ENCODE results near the gene IMPA2.

IMPA2 gene

DNA sequence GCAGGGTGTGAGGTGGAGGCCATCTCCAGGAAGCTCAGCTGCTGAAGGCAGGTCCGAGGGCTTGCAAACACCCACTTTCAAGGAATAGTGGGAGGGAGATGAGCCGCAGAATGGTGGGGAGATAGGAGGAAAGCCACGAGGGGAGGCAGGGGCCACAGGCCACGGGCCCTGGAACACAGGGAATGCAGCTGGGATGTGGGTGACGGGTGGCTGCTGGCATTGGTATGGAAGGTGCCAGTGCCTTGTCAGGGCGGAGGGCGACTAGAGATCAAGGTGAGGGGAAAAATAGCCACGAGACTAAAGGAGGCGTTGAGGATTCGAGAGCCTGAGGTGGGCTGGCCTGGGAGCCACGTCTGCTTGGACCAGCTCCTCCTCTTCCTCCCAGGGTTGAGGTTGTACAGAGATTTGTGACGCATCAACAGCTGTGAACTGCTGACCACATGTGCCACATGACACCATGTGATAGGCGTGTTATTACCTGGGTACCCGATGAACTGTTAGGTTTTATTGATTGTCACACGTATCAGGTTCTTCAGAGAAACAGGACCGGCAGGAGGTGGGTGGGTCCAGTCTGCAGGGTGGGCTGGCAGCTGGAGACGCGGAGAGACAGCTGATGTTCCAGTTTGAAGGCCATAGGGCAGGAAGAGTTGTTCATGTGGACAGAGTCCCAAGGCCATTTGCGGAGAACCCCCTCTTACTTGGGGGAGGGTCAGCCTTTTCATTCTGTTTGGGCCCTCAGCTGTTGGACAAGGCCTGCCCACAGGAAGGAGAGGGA, 9.9 kb downstream of the IMPA2 start:
- no peak for DNase-seq

DNA sequence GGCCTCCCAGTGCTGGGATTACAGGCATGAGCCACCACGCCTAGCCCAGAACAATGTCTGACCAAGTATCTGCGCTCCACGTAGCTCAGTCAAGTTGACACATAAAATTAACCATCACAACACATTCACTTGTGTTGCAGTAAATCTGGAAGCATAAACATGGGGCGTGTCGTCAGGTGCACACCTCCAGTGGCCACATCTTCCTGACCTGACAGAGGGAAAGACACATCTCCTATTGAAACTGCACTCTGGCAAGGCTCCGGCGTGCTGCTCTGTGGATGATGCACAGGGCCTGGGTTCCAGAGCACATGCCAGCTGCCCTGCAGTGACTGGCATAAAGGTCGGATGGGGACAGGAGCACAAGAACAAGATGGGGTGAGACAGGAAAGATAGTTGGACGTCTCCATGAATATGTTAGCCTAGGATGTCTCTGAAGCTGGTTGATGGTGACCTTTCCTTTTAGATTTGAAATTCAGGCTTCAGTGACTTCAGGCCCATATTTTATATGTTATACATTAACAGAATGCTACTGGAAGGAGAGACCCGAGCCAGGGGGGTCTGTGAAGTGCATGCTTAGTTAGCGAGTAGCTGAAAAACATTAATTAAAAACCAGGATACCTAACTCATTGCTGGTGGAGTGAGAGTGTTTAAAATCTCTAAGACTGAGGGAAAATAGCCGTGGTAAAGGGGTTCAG, 10.9 kb downstream of the IMPA2 start:
- no peak for DNase-seq

DNA sequence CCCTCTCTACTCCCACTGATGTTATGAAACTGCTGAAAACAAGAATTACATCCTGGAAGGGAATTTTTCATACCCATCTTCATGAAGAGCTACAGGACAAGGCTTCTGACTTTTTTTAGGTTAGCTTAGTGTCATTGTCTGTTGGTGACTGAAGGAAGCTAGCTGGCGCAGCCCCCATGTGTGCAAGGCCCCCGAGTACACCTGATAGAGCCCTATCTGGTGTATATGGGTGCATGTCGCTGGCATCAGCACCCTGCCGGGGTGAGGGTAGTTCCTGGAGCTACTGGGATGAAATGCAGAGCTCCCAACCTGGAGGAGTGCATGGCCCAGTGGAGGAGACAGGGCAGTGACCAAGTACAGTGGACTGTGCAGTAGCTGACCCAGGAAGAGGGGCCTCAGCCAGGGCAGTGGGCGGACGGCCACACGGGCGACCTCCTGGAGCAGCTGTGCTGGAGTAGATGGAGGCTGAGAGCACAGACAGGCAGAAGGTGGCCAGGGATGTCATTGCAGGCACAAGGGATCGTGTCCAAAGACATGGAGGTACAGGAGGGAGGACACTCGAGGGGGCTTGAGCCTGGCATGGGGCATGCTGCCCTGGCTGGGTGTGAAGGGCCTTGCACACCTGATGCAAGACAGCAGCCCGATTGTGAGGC, 12.1 kb downstream of the IMPA2 start:
- no peak for DNase-seq

DNA sequence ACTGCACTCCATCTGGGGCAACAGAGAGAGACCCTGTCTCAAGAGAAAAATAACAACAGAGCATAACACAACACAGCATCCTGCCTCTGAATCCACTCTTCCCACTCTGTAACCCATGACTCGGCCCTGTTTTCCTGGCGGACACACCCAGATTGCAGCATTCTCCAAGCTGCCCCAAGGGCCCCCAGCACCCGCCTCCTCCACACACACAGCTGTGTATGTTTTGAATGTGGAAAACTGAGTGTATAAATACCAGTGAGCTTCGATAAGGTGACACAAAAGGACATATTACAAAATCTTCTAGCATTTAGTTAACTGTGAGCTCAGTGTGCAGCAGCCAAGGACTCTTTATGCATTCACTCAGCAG, 13.0 kb downstream of the IMPA2 start:
- no peak for DNase-seq

DNA sequence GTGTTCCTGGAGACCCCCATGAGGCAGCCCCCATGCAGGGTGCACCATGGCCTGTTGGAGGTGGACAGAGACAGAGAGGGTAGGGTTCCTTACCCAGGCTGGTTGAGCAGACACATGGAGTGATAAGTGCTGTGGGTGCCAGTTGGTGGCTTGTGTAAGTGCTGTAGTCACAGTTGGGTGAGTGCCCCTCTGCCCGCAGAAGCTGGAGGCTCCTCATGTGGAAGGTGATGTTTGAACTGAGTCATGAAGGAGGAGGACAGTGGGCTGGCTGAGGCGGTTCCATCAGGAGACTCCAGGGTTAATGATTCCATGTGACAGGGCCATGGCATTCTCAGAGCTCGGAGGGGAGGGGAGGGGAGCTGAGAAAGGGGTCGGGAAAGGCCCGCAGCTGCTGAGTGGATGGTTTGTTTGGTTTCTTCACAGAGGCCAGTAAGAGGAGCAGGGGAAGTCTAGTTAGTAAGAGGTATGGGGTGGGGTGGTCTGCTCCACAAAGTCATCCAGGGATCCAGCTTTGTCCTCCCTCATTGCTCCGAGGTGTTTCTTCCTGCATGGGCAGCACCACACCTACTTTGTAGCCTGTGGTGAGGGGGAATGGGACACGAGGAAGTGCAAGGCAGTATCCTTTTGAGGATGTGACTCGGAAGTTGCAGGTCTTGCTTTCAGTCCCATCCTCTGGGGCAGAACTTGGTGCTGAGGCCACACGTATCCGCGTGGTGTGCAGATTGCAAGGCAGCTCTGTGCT, 13.6 kb downstream of the IMPA2 start:
- no peak for DNase-seq

DNA sequence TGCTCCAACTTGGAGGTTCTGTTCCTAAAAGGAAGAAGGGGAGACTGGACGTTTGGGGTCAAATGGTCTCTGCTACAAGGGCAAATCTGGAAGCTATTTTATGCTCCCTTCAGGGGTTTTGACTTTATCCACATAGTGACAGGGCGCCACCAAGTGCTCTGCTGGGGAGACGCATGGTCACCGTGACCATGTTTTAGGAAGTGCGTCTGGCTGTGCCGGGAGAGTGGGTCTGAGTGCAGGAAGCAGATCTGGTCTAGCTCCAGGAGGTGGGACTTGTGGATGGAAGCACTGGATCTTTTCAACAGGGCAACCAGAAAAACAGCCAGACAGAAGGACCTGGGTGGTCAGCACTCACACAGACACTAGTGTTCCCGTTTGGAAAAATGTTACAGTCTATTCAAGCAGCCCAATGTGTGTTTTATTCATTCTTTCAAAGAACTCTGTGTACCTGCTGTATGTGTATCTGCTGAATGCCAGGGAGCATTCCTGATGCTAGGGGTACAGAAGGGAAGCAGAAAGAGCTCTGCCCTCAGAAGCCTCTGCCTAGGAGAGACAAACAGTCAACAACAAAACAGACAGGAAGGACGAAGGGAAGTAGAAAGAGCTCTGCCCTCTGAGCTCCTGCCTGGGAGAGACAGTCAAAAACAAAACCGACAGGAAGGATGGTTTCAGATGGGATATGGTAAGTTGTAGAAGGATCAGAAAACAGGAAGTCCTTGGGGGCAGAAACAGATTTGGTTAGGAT, 14.3 kb downstream of the IMPA2 start:
- no peak for DNase-seq

DNA sequence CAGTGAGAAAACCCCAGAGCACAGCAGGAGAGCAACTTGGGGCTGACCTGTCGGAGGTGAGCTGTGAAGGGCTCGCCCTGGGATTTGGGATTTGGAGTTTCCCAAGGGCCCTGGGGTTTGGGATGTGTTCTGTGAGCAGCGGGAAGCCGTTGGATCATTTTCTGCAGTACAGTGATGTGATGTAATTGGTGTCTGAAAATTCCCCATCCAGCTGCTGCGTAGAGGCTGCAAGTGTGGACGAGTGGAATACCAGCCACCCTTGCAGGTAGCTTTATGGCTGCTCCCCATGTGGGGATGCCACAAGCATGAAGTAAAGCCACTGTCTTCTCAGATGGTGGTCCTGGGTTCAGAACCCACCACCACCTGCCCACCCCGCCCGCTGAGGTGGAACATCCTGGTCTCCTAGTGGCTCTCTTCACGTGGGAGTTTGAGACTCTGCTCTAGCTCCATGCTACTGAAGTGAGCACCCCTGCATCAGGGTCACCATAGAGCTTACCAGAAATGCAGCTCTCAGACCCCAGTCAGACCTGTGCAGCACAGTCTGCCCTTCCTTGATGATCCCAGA, 15.0 kb downstream of the IMPA2 start:
- DNase-seq, result no peak

DNA sequence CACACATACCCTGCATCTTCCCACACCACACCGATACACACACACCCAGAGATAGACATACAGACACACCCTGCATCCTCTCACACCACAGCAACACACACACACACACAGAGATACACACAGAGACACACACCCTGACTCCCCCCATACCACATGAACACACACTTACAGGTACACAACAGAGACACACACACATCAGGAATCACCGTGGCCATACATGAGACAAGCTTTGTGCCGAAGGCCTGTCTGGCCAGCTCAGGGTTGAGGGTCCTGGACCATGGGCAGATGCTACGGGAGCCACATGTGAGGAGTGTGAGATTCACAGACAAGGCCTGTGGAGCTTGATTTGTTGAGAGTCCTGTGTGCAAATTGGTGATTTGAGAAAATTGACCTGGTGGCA, 15.6 kb downstream of the IMPA2 start:
- DNase-seq, result no peak

DNA sequence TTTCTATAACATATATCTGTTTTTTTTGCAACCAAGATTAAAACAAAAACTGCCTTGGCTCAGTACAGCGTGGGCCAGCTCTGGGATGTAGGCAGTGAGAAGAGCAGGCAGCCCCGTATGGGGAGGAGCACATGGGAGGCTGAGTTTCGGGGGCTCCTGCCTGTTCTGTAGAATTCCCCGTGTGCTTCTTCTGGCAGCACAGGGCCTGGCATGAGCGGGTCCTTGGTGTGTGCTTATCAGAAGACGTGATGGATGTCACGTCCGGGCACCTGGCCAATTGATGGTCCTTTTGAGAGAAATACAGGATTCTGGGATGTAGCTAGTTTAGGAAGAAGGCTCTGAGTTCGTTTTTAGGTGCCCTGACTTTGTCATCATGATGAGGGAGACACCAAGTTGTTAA, 16.2 kb downstream of the IMPA2 start:
- DNase-seq, result no peak

DNA sequence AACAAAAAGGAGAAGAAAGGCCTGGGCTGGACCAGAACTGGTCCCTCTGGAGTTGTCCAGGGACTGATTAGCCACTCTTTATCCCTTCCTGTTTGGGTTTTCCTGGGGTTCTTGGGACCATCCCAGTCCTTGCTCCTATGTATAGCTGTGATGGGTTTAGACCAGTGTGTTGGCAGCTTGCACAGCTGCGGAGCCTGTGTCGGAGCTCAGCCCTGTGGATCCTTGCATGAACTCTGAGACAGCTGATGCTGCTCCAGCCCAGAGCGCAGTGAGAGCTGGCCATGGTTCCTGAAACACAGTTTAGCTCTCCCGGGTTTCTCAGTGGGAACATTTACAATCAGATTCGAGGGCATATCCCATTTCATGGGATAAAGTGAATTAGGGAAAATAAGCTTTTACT, 16.9 kb downstream of the IMPA2 start:
- no peak for DNase-seq

DNA sequence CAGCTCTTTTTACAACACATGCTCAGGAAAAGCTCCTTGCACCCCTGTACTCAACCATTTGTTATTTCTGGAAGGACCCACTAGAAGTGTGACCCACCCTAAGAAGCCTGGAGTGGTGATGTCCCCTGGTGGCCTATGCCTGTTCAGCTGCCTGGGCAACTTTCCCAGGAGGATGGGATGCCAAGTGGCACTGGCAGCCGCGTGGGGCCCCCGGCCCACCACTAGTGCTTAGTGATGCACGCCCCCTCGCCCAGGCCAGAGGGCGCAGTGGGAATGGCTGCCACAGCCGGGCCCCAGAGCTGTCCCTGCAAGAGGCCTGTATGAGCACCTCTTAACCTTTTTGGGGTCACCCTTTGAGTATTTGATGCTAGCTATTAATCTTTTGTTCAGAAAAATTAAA, 18.1 kb downstream of the IMPA2 start:
- no peak for DNase-seq

DNA sequence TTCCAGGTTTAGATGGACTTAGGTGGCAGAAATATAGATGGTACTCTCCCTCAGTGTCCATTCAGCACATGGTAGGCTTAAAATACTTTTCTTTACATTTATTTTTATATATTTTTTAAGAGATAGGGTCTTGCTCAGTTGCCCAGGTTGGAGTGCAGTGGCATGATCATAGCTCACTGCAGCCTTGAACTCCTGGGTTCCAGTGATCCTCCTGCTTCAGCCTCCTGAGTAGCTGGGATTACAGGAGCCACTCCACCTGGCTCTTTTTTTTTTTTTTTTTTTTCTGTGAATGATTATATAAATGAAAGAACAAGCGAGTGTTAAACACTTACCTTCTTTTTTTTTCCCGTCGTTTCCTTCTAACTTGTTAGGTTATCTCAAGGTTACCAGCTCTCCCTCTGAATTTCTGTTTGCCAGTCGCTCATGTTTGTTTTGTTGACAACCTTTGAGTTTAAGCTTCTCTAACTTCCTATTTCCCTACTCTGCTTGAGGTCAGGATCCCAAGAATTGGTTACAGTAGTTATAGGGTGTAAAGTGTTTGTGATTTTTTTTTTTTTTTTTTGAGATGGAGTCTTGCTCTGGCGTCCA, 18.9 kb downstream of the IMPA2 start:
- no peak for DNase-seq

DNA sequence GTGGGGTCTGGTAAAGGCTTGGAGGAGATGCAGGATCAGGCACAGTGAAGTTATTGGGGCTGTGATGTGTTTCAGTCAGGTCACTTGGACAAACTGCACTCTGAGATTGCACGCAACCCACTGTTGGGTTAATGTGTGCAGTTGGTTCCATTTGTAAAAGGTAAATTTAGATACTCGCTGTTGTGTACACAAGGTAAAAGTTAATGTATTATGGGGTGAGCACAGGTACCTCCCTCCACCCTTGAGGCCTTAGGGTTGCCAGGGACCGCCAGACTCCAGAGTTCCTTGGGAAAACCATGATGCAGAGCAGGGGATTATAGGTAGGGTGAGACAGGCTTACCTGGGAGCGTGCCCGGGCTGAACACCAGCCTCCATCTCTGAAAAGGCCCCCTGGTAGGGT, 20.1 kb downstream of the IMPA2 start:
- no peak for DNase-seq

DNA sequence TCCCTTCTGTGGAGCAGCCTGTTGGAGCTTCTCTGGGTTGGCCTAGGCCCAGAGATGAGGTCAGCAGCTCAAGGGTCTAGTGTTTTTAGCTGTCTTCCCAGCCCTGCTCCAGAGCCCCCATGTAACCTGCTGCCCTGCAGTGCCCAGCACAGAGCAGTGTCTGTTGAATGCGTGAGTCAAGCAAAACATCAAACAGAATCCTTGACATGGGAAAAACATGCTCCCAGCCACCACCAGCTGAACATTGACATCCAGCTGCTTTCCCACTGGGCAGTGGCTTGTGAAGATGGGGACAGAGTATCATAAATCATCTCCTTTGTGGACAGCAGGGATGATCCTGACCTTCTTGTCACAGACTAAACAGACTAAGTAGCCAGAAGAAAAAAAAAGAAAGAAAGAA, 22.6 kb downstream of the IMPA2 start:
- DNase-seq, result no peak

DNA sequence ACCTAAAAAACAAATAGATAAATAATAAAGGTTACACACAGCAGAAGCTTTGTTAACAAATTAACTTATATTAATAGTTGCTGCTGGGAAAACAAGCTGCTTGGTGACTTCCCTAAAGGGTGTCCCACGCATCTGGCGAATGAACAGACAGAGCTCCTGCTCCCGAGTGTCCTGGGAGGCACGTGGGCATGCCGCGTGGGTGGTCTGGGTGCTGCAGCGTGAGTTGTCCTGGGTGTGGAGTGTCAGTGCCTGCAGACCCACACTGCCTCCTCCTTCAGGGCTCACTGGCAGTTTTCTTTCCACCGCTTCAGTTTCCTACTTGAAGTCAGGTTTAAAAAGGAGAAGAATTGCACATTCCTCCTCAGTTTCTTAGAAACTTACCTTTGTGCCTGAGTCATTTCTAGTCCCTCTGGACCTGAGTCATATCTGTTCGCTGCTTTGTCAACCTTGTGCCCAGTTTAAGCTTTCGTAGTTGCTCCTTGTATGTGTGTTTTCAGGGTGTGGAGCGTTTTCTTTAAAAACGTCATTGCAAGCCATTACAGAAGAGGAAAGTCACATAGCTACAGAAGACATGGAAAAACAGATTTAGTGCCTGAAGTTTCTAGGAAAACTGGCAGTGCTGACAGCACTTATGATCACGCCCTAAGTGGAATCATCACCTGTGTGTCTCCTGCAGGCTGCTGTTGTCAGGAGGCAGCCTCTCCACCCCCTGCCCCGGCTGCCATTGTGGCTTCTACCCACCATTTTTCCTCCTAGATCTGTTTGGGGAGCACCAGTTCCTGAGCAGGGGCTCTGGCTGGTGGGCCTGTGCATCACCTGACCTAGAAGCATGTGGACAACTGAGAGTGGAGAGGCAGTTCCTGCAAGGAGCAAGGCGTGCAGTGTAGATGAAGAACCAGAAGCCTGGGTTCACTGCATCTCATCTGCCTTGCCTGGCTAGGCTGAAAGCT, 24.5 kb downstream of the IMPA2 start:
- no peak for DNase-seq

DNA sequence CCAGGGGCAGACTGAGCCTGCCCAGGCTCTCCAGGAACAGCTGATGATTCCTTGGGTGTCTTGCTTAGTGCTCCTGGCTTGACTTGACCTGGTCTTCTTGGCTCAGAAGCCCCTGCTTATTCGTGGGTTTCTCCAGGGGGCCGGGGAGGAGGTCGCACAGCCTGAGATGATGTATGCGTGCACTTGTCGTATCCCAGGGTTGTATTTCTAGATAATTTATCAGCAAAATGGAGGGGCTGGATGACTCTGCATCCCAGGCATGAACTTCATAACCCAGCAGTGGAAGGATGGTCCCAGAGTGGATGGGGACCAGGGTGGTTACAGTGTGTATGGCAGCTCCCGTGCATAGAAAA, 25.2 kb downstream of the IMPA2 start:
- no peak for DNase-seq

DNA sequence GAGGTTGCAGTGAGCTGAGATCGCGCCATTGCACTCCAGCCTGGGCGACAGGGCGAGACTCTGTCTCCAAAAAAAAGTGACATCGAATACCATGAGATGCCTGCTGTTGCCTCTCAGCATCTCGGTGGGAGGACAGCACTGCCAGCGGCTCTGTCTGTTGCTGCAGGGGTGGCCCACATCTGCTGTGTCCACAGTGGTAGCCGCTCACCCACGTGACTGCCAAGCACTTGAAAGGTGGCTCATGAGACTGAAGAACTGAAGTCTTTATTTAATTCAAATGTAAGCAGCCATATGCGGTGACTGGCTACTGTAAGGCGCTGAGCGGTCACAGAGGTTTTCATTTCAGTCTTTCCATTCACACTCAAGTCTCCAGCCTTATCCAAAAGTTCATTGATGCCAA, 25.8 kb downstream of the IMPA2 start:
- no peak for DNase-seq

DNA sequence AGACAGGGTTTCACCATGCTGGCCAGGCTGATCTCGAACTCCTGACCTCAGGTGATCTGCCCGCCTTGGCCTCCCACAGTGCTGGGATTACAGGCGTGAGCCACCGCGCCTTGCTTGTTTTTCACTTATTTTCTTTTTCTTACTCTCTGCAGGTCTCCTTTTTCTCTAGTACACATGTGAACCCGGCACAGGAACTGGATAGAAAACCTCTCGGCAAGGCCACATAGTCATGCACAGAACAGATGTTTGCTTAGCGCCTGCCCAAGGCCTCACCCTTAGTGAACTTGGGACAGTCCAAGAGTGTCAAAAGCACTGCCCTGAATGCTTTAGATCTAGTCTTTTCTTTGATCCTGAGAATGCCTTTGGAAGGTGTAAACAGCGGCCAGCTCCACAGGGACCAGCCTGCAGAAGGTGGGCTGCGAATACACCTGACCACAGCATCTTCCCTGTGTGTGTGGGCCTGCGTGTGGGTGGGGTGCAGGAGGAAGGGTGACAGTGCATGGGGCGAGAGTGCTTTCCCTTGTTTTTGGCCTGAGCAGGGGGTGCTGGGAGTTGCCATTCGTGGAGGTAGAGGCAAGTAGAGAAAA, 27.0 kb downstream of the IMPA2 start:
- no peak for DNase-seq

DNA sequence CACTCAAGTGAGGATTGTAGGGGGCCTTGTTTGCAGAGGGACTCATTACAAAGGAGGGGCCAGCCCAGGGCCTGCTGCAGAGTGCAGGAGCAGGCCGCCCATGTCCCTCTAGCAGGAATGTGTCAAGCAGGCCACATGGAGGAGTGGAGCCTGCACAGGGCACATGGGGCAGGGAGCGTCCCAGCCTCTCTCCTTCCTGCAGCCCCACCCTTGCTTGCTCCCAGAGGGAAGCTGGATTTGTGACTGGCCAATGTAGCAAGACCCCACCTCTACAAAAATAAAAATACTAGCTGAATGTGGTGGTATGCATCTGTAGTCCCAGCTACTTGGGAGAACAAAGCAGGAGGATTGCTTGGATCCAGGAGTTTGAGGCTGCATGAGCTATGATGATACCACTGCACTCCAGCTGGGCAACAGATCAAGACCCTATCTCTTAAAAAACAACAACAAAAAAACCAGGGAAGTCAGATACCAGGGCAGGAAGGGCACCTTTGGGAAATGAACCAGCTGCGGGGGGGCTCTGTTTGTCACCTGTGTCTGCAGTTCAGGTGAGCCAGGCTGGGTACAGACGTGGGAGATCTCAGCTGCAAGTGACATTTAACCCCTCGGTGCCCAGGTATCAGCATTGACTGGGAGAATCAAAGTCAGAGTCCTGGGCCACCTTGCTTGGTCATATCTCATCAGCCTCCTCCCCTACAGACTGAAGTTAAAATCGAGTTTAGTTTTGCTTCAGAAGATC, 27.7 kb downstream of the IMPA2 start:
- no peak for DNase-seq

All from activated gamma-delta T cell (primary cell).